Astrocyte of the spinal cord (primary cell): ENCODE data around the gene NDUFV2.
A peak's percentile ranks its signal among the peaks of the same experiment; 100 is the strongest.

Experiments used
- DNase-seq: peaks from one replicate; pipeline ENCODE4 v3.0.0; 2011; ENCODE audit warnings: low read depth, low spot score
- H3K4me3 ChIP-seq: 2 replicates; pipeline ENCODE4 v1.5.1; 2011; ENCODE audit warnings: low read depth, mild to moderate bottlenecking, low read length, moderate library complexity
- in situ Hi-C: cut with HindIII; loops from 2 replicates; pipeline ENCODE4 v1.10.0; 2017; ENCODE audit warnings: low sequenced_read_pairs
- TF ChIP-seq, protein P1 (sequence below): IDR thresholded peaks from 2 replicates; pipeline ENCODE4 v1.5.1; 2012; ENCODE audit warnings: low read depth, mild to moderate bottlenecking, low read length, inconsistent platforms

Gene NDUFV2

DNA sequence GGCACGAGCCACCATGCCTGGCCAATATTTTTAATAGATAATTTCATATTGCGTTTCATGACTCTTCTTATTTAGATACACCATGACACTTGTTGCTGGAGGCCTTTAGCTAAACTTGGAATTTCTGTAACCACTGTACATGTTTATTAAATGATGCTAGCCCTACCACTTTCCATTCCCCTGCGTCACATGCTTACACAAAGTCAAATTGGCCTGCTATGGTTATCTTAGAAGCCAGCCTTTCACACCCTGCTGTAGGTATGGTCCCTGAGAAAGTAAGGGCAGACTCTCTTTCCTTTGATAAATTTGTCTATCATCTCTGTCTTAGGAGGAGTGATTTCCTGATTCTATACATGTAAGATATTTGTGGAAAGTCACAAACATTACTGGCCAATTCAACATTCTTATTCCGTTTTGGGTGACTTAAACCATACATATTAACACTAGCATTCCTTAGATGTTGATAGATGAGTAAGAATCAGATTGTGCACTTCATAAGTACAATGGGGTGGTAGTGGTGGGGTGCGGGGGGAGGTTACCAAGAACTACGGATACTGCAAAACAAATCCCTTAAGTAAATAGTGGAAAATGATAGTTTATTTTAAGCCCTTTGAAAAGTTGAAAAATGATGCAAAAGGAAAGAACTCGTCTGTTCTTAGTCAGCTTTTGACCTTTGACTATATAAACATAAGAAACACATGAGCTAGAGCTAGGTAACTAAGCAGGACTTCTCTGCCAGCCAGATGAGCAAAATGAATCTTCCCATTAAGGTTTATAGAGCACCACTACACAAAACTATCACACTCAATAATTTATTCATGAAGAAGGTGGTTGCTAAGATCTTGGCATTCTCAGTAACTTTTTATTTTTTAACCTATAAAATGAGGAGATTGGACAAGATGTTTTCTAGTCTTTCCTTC is 7.9 kb upstream of the NDUFV2 start:
- no peak overlapping the region for H3K4me3 ChIP-seq
- DNase-seq, result peak; percentile 94
- in situ Hi-C loops, result no loop called here

DNA sequence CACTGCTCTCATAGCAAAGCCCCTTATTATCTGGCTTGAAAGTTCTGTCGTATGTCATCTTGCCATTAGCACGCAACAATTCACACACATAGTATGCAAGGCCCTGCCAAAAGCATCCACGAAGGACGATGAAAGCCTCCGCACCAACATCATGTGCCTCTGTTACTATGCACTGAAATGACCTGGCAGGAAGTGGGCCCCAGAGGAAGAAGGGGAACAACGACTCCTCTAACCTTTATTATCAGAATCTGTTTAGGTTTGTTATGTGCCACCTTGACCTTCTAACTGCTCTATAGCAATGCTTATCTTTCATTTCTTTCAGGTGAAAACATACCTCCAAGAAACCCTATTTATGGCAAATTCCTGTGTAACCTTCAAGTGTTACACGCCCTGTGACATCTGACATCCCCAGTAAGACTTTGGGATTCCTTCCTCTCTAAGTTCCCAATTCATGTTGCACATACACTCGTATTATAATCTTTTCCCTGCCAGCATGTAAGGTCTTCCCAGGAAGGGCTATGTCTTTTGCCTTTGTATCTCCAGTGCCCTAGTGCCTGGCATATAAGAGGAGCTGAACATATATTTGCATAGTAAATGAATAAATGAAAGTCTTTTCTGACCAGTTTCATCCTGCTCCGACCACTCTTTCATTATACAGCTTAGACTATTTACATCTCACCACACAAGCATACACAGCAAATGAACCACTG is 7.0 kb upstream of the NDUFV2 start:
- no peak overlapping the region for H3K4me3 ChIP-seq
- TF ChIP-seq, protein P1, sequence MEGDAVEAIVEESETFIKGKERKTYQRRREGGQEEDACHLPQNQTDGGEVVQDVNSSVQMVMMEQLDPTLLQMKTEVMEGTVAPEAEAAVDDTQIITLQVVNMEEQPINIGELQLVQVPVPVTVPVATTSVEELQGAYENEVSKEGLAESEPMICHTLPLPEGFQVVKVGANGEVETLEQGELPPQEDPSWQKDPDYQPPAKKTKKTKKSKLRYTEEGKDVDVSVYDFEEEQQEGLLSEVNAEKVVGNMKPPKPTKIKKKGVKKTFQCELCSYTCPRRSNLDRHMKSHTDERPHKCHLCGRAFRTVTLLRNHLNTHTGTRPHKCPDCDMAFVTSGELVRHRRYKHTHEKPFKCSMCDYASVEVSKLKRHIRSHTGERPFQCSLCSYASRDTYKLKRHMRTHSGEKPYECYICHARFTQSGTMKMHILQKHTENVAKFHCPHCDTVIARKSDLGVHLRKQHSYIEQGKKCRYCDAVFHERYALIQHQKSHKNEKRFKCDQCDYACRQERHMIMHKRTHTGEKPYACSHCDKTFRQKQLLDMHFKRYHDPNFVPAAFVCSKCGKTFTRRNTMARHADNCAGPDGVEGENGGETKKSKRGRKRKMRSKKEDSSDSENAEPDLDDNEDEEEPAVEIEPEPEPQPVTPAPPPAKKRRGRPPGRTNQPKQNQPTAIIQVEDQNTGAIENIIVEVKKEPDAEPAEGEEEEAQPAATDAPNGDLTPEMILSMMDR, result no peak
- no peak for DNase-seq
- in situ Hi-C loops, result no loop called here

More for the DNA sequence above, 7.9 kb upstream of the NDUFV2 start:
- TF ChIP-seq, protein P1, result no peak

DNA sequence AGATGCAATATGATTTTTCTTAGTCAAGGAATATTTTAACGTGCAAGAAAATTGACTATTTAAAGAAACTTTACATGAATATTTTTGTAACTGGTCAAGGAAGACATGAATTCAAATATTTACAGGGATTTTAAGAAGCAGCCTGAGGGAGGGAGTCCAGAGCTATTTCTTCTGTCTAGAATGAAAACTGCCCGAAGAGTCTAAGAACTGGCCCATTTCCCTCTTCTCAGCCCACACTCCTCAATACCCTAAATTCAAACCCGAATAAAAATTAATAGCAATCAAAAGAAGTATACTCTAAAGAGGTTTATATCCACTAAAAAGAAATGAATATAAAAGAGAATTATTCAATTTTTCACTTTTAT is 6.5 kb upstream of the NDUFV2 start:
- TF ChIP-seq, protein P1, result no peak
- H3K4me3 ChIP-seq, result no peak overlapping the region
- no peak for DNase-seq
- in situ Hi-C loops, result no loop called here

DNA sequence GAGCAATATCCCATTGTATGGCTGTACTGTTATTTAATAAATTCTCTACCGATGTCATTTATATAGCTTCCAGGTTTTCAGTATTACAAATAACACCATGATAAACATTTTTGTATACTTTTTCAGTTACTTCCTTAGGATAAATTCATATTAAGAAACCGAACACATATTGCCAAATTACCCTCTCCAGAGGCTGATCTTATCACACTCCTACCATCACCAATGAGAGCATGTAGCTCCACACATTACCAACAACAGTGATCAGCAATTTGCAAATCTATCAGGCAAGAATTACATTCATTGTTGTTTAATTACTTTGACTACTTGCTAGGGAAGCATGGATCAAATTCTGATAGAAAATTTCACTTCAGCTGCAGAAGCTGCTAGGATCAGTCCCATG is 5.8 kb upstream of the NDUFV2 start:
- DNase-seq, result no peak
- H3K4me3 ChIP-seq, result no peak overlapping the region
- TF ChIP-seq, protein P1, result no peak
- in situ Hi-C loops, result no loop called here

DNA sequence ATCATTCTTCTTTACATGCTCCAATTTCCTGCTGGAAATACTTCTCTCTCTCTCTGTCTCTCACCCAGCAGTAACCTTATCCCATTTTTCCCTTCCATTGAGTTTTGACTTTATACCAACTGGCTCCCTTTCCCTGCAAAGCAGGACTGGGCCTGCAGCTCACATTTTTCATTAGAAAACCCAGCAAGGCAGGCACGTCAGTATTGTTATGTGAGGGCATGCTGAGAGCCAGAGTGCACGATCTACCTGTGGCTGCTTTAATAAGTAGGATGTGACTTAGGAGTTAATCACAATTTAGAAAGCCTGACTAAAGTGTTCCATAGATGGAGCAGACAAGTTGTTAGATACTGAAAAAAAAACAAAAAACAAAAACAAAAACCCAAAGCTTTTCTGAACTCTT is 5.2 kb upstream of the NDUFV2 start:
- in situ Hi-C loops, result no loop called here
- H3K4me3 ChIP-seq, result no peak overlapping the region
- TF ChIP-seq, protein P1, result no peak
- DNase-seq, result no peak

DNA sequence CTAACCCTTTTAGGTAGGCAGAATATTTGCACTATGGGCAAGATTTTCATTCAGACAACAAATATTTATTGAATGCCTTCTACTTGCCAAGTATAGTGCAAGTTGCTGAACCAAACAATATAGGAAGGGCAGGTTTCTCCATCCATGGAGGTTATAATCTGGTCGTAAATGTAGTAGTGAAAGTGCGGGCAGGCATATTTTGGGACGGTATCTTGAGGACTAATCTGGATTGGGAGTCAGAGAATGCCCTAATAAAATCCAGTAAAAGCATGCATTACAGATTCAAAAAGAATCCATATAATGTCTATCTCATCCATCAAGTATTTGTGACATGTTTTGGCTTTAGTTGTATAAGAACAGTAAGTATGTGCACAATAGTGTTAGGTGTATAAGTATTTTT is 1.7 kb upstream of the NDUFV2 start:
- TF ChIP-seq, protein P1, result no peak
- no peak overlapping the region for H3K4me3 ChIP-seq
- no peak for DNase-seq
- in situ Hi-C loops, result no loop called here
